Kidney (tissue), 14 donors: Measurements from ENCODE around the gene METTL27. TPM values are rescaled to one million over a fixed set of nuclear protein-coding genes. Genes with fewer than 3 reads are reported as not detected.
"Not testable (repeated sequence)": the region's sequence is repeated elsewhere in the genome, so short reads cannot be mapped to it uniquely, and the experiment has no call there.

Source experiments
- DNase-seq, 5 donors: peaks; one replicate each; pipeline ENCODE4 v3.0.0-alpha.2; 2013 to 2020
- FAIRE-seq: peaks from 2 replicates; lab custom pipeline; 2012; peaks lifted over from hg19 to GRCh38; lab: Jason Lieb, UNC
- H3K27ac ChIP-seq, 2 donors: one replicate each; pipeline ENCODE4 v1.7.0; 2013; ENCODE audit warnings: low read depth in 2 of 2, low read length in 2 of 2, inconsistent platforms in 1 of 2
- H3K27me3 ChIP-seq: one replicate; pipeline ENCODE4 v1.7.1; 2013; ENCODE audit warnings: low read length, inconsistent platforms; ENCODE audit not compliant: control insufficient read depth, insufficient read depth
- H3K36me3 ChIP-seq, 3 donors: one replicate each; pipeline versions ENCODE4 v1.7.0 to v1.7.1; 2013; ENCODE audit warnings: low read length in 3 of 3, control low read depth in 1 of 3, inconsistent platforms in 1 of 3; ENCODE audit not compliant: insufficient read depth in 3 of 3, control insufficient read depth in 2 of 3
- H3K4me1 ChIP-seq, 3 donors: one replicate each; pipeline versions ENCODE4 v1.7.0 to v1.7.1; 2013; ENCODE audit warnings: low read length in 3 of 3, inconsistent platforms in 1 of 3, low read depth in 1 of 3; ENCODE audit not compliant: control insufficient read depth in 2 of 3, insufficient read depth in 2 of 3
- H3K4me3 ChIP-seq, 3 donors: one replicate each; pipeline versions ENCODE4 v1.7.0 to v1.8.1; 2013; ENCODE audit warnings: low read length in 3 of 3, control low read depth in 1 of 3, inconsistent platforms in 1 of 3
- H3K9ac ChIP-seq, 3 donors: one replicate each; pipeline versions ENCODE4 v1.7.0 to v1.7.1; 2013; ENCODE audit warnings: low read length in 3 of 3, control low read depth in 1 of 3, inconsistent platforms in 1 of 3
- H3K9me3 ChIP-seq, 3 donors: one replicate each; pipeline versions ENCODE4 v1.7.0 to v1.7.1; 2013; ENCODE audit warnings: low read length in 3 of 3, control low read depth in 1 of 3, inconsistent platforms in 1 of 3; ENCODE audit not compliant: control insufficient read depth in 2 of 3, insufficient read depth in 1 of 3
- intact Hi-C: fragments of 100-400 bp; cut with DNase I; formaldehyde crosslinking; loops from one replicate; pipeline ENCODE4 v1.11.1; 2022
- polyA plus RNA-seq: library from polyadenylated mRNA; stranded (reverse); fragments of 350-450 nt; fragmentation: Illumina TruSeq; extraction: RNeasy Lipid Tissue Mini Kit (QIAGEN cat#74804); gene quantifications from one replicate; pipeline ENCODE4 v1.2.3, GENCODE V29; 2014; ENCODE audit warnings: low read depth, low replicate concordance; ENCODE audit not compliant: insufficient read depth
- total RNA-seq: library from RNA; stranded (reverse); fragmentation: NEBNext Ultra II Directional; extraction: Animal tissue kit (Norgen Biotek cat#: 25700); gene quantifications from one replicate; pipeline ENCODE4 v1.2.1, GENCODE V29; 2021
- TF ChIP-seq, protein P1 (sequence below): IDR thresholded peaks from 3 replicates; pipeline ENCODE4 v1.5.1; 2012; ENCODE audit warnings: mild to moderate bottlenecking, moderate library complexity, borderline replicate concordance; ENCODE audit not compliant: insufficient read depth; ENCODE audit errors: extremely low read depth
- donor health status: control.
- donor health status: control.
- donor health status: control.
- donor health status: control.
- donor health status: control.
- donor health status: DM: yes; HTN: yes; CAD: no.
- donor health status: Normal renal cell carcinoma (clear cell type).

The METTL27 gene
- total and polyA plus RNA-seq, 2 donors from 2014 or later = 12.9 to 19.3 TPM

DNA sequence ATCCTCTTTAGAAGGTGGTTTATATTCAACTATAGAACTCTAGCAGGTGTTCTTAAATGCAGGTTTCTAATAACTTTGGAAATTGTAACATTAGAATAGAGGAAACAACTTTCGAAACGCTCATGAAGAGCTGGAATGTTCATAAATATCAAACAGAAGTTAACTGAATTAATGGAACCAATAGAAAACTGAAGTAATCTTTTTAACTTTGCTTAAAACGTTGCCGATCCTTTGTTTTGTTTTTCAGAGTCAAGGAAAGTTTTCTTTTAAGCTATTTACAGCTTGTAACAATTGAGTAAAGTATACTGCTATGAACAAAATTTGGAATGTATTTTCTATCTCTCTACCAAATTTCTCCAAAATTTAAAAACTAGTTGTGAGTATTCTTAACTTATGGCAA, 53.3 kb downstream of the METTL27 start:
- FAIRE-seq (no peak), DNase-seq (no peak)
- Histone ChIP-seq H3K27me3 (no peaks in the 10 kb centered on the region), H3K9me3 (no peaks in the 10 kb centered on the region), H3K9ac (no peak overlapping the region), H3K4me1 (no peaks in the 10 kb centered on the region), H3K36me3 (no peaks in the 10 kb centered on the region), H3K27ac (no peak overlapping the region), H3K4me3 (no peak overlapping the region)
- TF ChIP-seq, protein P1, sequence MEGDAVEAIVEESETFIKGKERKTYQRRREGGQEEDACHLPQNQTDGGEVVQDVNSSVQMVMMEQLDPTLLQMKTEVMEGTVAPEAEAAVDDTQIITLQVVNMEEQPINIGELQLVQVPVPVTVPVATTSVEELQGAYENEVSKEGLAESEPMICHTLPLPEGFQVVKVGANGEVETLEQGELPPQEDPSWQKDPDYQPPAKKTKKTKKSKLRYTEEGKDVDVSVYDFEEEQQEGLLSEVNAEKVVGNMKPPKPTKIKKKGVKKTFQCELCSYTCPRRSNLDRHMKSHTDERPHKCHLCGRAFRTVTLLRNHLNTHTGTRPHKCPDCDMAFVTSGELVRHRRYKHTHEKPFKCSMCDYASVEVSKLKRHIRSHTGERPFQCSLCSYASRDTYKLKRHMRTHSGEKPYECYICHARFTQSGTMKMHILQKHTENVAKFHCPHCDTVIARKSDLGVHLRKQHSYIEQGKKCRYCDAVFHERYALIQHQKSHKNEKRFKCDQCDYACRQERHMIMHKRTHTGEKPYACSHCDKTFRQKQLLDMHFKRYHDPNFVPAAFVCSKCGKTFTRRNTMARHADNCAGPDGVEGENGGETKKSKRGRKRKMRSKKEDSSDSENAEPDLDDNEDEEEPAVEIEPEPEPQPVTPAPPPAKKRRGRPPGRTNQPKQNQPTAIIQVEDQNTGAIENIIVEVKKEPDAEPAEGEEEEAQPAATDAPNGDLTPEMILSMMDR = no peak
- intact Hi-C loops = no loop called here

DNA sequence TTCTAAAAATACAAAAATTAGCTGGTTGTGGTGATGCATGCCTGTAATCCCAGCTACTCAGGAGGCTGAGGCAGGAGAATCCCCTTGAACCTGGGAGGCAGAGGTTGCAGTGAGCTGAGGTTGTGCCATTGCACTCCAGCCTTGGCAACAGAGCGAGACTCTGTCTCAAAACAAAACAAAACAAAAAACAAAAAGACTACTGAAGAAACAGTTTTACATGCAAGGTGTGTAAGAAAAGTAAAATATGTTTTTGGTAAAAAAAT, 54.6 kb downstream of the METTL27 start:
- DNase-seq, H3K9me3 ChIP-seq, H3K4me3 ChIP-seq, H3K4me1 ChIP-seq, H3K9ac ChIP-seq, H3K36me3 ChIP-seq, FAIRE-seq, intact Hi-C loops, H3K27me3 ChIP-seq, H3K27ac ChIP-seq: not testable (repeated sequence)

DNA sequence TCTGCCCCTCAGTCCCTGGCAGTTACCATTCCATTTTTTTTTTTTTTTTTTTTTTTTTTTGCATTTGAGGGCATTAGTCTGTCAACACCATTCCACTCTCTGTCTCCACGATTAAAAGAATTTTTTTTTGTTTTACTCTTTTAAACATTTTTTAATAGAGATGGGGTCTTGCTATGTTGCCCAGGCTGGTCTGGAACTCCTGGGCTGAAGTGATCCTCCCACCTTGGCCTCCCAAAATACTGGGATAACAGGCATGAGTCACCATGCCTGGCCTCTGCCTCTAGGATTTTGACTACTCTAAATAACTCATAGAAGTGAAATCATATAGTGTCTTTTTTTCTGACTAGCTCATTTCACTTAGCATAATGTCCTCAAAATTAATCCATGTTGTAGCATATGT, 55.7 kb downstream of the METTL27 start:
- Histone ChIP-seq H3K4me3 (no peak overlapping the region), H3K9ac (no peak overlapping the region), H3K9me3 (no peaks in the 10 kb centered on the region), H3K4me1 (no peaks in the 10 kb centered on the region), H3K27me3 (no peaks in the 10 kb centered on the region), H3K27ac (no peak overlapping the region), H3K36me3 (no peaks in the 10 kb centered on the region)
- no peak for FAIRE-seq
- intact Hi-C loops = no loop called here
- TF ChIP-seq, protein P1 = no peak
- DNase-seq = peak in 1 of 5 donors; percentile 8

Other genes starting within 250 kb of the METTL27 start
- 26.2 TPM for gene MLXIPL, start 218.0 kb downstream of the METTL27 start, total RNA-seq
- gene MLXIPL, start 218.0 kb downstream of the METTL27 start, polyA plus RNA-seq = 27.9 TPM
- gene VPS37D, start 174.7 kb downstream of the METTL27 start, total RNA-seq = 13.2 TPM
- gene VPS37D, start 174.7 kb downstream of the METTL27 start, polyA plus RNA-seq = 19.3 TPM
- gene DNAJC30, start 159.1 kb downstream of the METTL27 start, total RNA-seq = 15.0 TPM
- 28.6 TPM for gene DNAJC30, start 159.1 kb downstream of the METTL27 start, polyA plus RNA-seq
- gene BUD23, start 158.9 kb downstream of the METTL27 start, total RNA-seq = 61.0 TPM
- 92.7 TPM for gene BUD23, start 158.9 kb downstream of the METTL27 start, polyA plus RNA-seq
- gene STX1A, start 122.8 kb downstream of the METTL27 start, total RNA-seq = 7.4 TPM
- gene STX1A, start 122.8 kb downstream of the METTL27 start, polyA plus RNA-seq = 2.2 TPM
- gene ABHD11, start 103.7 kb downstream of the METTL27 start, total RNA-seq = 95.7 TPM
- gene ABHD11, start 103.7 kb downstream of the METTL27 start, polyA plus RNA-seq = 55.3 TPM
- 180 TPM for gene CLDN3, start 72.2 kb downstream of the METTL27 start, total RNA-seq
- gene CLDN3, start 72.2 kb downstream of the METTL27 start, polyA plus RNA-seq = 76.5 TPM
- 342 TPM for gene CLDN4, start 11.5 kb downstream of the METTL27 start, total RNA-seq
- gene CLDN4, start 11.5 kb downstream of the METTL27 start, polyA plus RNA-seq = 82.6 TPM
- 0.50 TPM for gene TMEM270, start 18.6 kb upstream of the METTL27 start, total RNA-seq
- gene TMEM270, start 18.6 kb upstream of the METTL27 start, polyA plus RNA-seq = not detected
- gene ELN, start 185.7 kb upstream of the METTL27 start, total RNA-seq = 44.8 TPM
- gene ELN, start 185.7 kb upstream of the METTL27 start, polyA plus RNA-seq = 14.9 TPM
- 23.8 TPM for gene LIMK1, start 241.3 kb upstream of the METTL27 start, total RNA-seq
- 9.1 TPM for gene LIMK1, start 241.3 kb upstream of the METTL27 start, polyA plus RNA-seq